Medulla oblongata (tissue), 1 donor: ENCODE measurements around the gene SLMAP.
A peak's percentile ranks its signal among the peaks of the same experiment; 100 is the strongest.

ENCODE experiments used
- DNase-seq: peaks from one replicate; pipeline ENCODE4 v3.0.0-alpha.2; 2015; ENCODE audit errors: extremely low spot score

SLMAP gene

GRCh38 chr3:57893156-57893555, 137.0 kb downstream of the SLMAP start:
- no peak for DNase-seq

- no peak for DNase-seq
These were observed 137.6 kb downstream of the SLMAP start for GRCh38 chr3:57893668-57894067.

- peak; percentile 44 for DNase-seq
These were observed 139.9 kb downstream of the SLMAP start for GRCh38 chr3:57896031-57896430.

- DNase-seq, result no peak
These were observed 140.6 kb downstream of the SLMAP start for GRCh38 chr3:57896691-57897090.

- DNase-seq, result no peak
These were observed 144.7 kb downstream of the SLMAP start for GRCh38 chr3:57900786-57901185.

- no peak for DNase-seq
These were observed 147.2 kb downstream of the SLMAP start for GRCh38 chr3:57903124-57903890.

- DNase-seq, result no peak
These were observed 154.9 kb downstream of the SLMAP start for GRCh38 chr3:57910990-57911389.

- no peak for DNase-seq
These were observed 155.5 kb downstream of the SLMAP start for GRCh38 chr3:57911593-57911992.

GRCh38 chr3:57917601-57918000, 161.5 kb downstream of the SLMAP start:
- DNase-seq, result no peak

- no peak for DNase-seq
These were observed 162.2 kb downstream of the SLMAP start for GRCh38 chr3:57918123-57918837.

- no peak for DNase-seq
These were observed 163.9 kb downstream of the SLMAP start for GRCh38 chr3:57919987-57920386.

GRCh38 chr3:57923101-57923500, 167.0 kb downstream of the SLMAP start:
- no peak for DNase-seq

GRCh38 chr3:57923752-57924151, 167.6 kb downstream of the SLMAP start:
- no peak for DNase-seq

- no peak for DNase-seq
These were observed 171.1 kb downstream of the SLMAP start for GRCh38 chr3:57927166-57927565.

GRCh38 chr3:57927916-57928315, 171.8 kb downstream of the SLMAP start:
- DNase-seq, result no peak

- no peak for DNase-seq
These were observed 172.4 kb downstream of the SLMAP start for GRCh38 chr3:57928511-57928910.

GRCh38 chr3:57929988-57930387, 173.9 kb downstream of the SLMAP start:
- no peak for DNase-seq

- DNase-seq, result no peak
These were observed 177.5 kb downstream of the SLMAP start for GRCh38 chr3:57933602-57934001.

- no peak for DNase-seq
These were observed 178.3 kb downstream of the SLMAP start for GRCh38 chr3:57934373-57934772.

- no peak for DNase-seq
These were observed 179.4 kb downstream of the SLMAP start for GRCh38 chr3:57935539-57935938.

GRCh38 chr3:57937092-57937491, 181.0 kb downstream of the SLMAP start:
- no peak for DNase-seq

GRCh38 chr3:57939775-57940174, 183.7 kb downstream of the SLMAP start:
- DNase-seq, result no peak

GRCh38 chr3:57942388-57942787, 186.3 kb downstream of the SLMAP start:
- DNase-seq, result no peak
